Neural cell (in vitro differentiated cells): ENCODE measurements around the gene FMNL1. TPM values are rescaled to one million over a fixed set of nuclear protein-coding genes. Genes with fewer than 3 reads are reported as not detected.

Experiments used
- H2AFZ ChIP-seq: fragments of 200-600, 300-800 bp; sonication (generic), shearing (Covaris generic); 2 replicates; pipeline ENCODE4 v1.6.0; 2014; ENCODE audit warnings: low read depth, mild to moderate bottlenecking, antibody characterized with exemption, low read length, moderate library complexity
- H3F3A ChIP-seq: fragments of 200-600 bp; shearing (Covaris generic); 2 replicates; pipeline ENCODE4 v1.6.1; 2016; ENCODE audit warnings: mild to moderate bottlenecking, moderate library complexity, mixed read lengths, antibody characterized with exemption, low read length; ENCODE audit not compliant: insufficient read depth, poor library complexity, severe bottlenecking
- H3K27ac ChIP-seq: fragments of 200-600, 300-800 bp; sonication (generic), shearing (Covaris generic); 2 replicates; pipeline ENCODE4 v1.5.1; 2014; ENCODE audit warnings: mild to moderate bottlenecking, low read length, moderate library complexity
- H3K27me3 ChIP-seq: fragments of 300-800, 200-600 bp; sonication (generic), shearing (Covaris generic); 2 replicates; pipeline ENCODE4 v1.6.0; 2014; ENCODE audit warnings: mild to moderate bottlenecking, low read depth, low read length, moderate library complexity; ENCODE audit not compliant: insufficient read depth
- H3K36me3 ChIP-seq: fragments of 300-800, 200-600 bp; sonication (generic), shearing (Covaris generic); 2 replicates; pipeline ENCODE4 v1.5.1; 2014; ENCODE audit warnings: mild to moderate bottlenecking, antibody characterized with exemption, low read length, moderate library complexity; ENCODE audit not compliant: insufficient read depth
- H3K4me2 ChIP-seq: fragments of 300-800, 200-600 bp; sonication (generic), shearing (Covaris generic); 2 replicates; pipeline ENCODE4 v1.6.0; 2014; ENCODE audit warnings: mild to moderate bottlenecking, low read length
- H3K4me3 ChIP-seq: fragments of 300-800, 200-600 bp; sonication (generic), shearing (Covaris generic); 2 replicates; pipeline ENCODE4 v1.5.1; 2014; ENCODE audit warnings: mild to moderate bottlenecking, low read length, moderate library complexity
- H3K79me2 ChIP-seq: fragments of 200-600 bp; shearing (Covaris generic); replicated peaks from 2 replicates; pipeline ENCODE4 v1.6.0; 2014; ENCODE audit warnings: mild to moderate bottlenecking, low read length, moderate library complexity; ENCODE audit not compliant: insufficient read depth
- H3K9ac ChIP-seq: fragments of 300-800, 200-600 bp; sonication (generic), shearing (Covaris generic); 2 replicates; pipeline ENCODE4 v1.6.1; 2016; ENCODE audit warnings: mild to moderate bottlenecking, low read length, mixed read lengths
- H3K9me2 ChIP-seq: fragments of 200-600 bp; shearing (Covaris generic); 2 replicates; pipeline ENCODE4 v1.6.1; 2016; ENCODE audit warnings: mild to moderate bottlenecking, low read length, mixed read lengths; ENCODE audit not compliant: insufficient read depth
- H3K9me3 ChIP-seq: fragments of 200-600, 300-800 bp; sonication (generic), shearing (Covaris generic); 2 replicates; pipeline ENCODE4 v1.6.1; 2016; ENCODE audit warnings: mild to moderate bottlenecking, mixed run types, low read length, moderate library complexity, mixed read lengths
- H4K20me1 ChIP-seq: fragments of 200-600 bp; shearing (Covaris generic); 2 replicates; pipeline ENCODE4 v1.6.1; 2016; ENCODE audit warnings: mild to moderate bottlenecking, mixed run types; ENCODE audit not compliant: insufficient read depth
- EP300 ChIP-seq: fragments of 450-650 bp; conservative IDR thresholded peaks from 2 replicates; pipeline ENCODE4 v1.6.1; 2014; ENCODE audit warnings: antibody characterized with exemption, mild to moderate bottlenecking, moderate library complexity; ENCODE audit not compliant: poor library complexity, severe bottlenecking
- EZH2 ChIP-seq: fragments of 200-600, 300-800 bp; shearing (Covaris generic), sonication (generic); IDR thresholded peaks from 2 replicates; pipeline ENCODE4 v1.6.1; 2014; ENCODE audit warnings: antibody characterized with exemption, low read length, borderline replicate concordance, mild to moderate bottlenecking; ENCODE audit not compliant: insufficient read depth, poor library complexity, severe bottlenecking
- MXI1 ChIP-seq: fragments of 450-650 bp; conservative IDR thresholded peaks from 2 replicates; pipeline ENCODE4 v1.6.1; 2014; ENCODE audit warnings: antibody characterized with exemption, mild to moderate bottlenecking; ENCODE audit not compliant: poor library complexity, severe bottlenecking
- POLR2AphosphoS5 ChIP-seq: IDR thresholded peaks from 2 replicates; pipeline ENCODE4 v1.6.1; 2012
- RAD21 ChIP-seq: fragments of 450-650 bp; conservative IDR thresholded peaks from 2 replicates; pipeline ENCODE4 v1.6.1; 2014; ENCODE audit warnings: antibody characterized with exemption, mild to moderate bottlenecking, moderate library complexity
- SMC3 ChIP-seq: fragments of 450-650 bp; conservative IDR thresholded peaks from 2 replicates; pipeline ENCODE4 v1.6.1; 2014; ENCODE audit warnings: antibody characterized with exemption, mild to moderate bottlenecking, moderate library complexity; ENCODE audit not compliant: poor library complexity
- TAF1 ChIP-seq: IDR thresholded peaks from 2 replicates; pipeline ENCODE4 v1.6.1; 2012; ENCODE audit warnings: low read depth
- polyA plus RNA-seq: library from polyadenylated mRNA; depleted of rRNA; stranded (reverse); fragments of >200 nt; gene quantifications from 2 replicates; pipeline ENCODE4 v1.2.3, GENCODE V29; 2014
- TF ChIP-seq, protein P1 (sequence below): IDR thresholded peaks from 2 replicates; pipeline ENCODE4 v1.6.1; 2012; ENCODE audit warnings: borderline replicate concordance
- TF ChIP-seq, protein P2 (sequence below): fragments of 450-650 bp; IDR thresholded peaks from 2 replicates; pipeline ENCODE4 v1.5.1; 2014; ENCODE audit warnings: antibody characterized with exemption, mild to moderate bottlenecking, moderate library complexity; ENCODE audit not compliant: poor library complexity, severe bottlenecking

The FMNL1 gene
- polyA plus RNA-seq, 1 donor from 2014 or later, result 5.6 TPM

DNA sequence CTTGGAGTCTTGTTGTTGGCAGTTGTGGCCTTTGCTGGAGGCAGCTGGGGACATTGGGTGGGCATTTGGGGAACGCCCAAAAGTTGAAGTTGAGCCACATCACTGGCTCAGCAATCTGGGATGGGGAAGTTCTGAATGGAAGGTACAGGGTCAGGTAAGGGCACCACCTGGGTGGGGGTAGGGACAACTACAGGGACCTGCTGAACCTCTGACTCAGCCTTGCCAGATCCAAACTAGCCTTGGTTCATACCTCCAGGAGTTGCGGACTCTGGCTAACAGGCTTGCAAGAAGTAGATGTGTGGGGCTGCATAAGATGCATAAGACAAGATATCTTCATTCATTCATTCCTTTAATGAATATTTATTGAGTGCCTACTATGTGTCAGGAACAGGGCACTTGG lies 16.0 kb downstream of the FMNL1 start:
- H2AFZ ChIP-seq, result no peak overlapping the region
- H3K27ac ChIP-seq, result no peak overlapping the region
- H3K4me2 ChIP-seq, result no peak overlapping the region
- no peaks in the 10 kb centered on the region for H4K20me1 ChIP-seq
- no peak overlapping the region for H3K9ac ChIP-seq
- no peaks in the 10 kb centered on the region for H3K79me2 ChIP-seq
- no peaks in the 10 kb centered on the region for H3K9me2 ChIP-seq
- no peak for TF ChIP-seq MXI1
- TF ChIP-seq EZH2, result no peak
- TF ChIP-seq POLR2AphosphoS5, result no peak
- no peak for TF ChIP-seq SMC3
- TF ChIP-seq RAD21, result no peak
- no peak for TF ChIP-seq EP300
- no peak for TF ChIP-seq TAF1
- TF ChIP-seq, protein P1, sequence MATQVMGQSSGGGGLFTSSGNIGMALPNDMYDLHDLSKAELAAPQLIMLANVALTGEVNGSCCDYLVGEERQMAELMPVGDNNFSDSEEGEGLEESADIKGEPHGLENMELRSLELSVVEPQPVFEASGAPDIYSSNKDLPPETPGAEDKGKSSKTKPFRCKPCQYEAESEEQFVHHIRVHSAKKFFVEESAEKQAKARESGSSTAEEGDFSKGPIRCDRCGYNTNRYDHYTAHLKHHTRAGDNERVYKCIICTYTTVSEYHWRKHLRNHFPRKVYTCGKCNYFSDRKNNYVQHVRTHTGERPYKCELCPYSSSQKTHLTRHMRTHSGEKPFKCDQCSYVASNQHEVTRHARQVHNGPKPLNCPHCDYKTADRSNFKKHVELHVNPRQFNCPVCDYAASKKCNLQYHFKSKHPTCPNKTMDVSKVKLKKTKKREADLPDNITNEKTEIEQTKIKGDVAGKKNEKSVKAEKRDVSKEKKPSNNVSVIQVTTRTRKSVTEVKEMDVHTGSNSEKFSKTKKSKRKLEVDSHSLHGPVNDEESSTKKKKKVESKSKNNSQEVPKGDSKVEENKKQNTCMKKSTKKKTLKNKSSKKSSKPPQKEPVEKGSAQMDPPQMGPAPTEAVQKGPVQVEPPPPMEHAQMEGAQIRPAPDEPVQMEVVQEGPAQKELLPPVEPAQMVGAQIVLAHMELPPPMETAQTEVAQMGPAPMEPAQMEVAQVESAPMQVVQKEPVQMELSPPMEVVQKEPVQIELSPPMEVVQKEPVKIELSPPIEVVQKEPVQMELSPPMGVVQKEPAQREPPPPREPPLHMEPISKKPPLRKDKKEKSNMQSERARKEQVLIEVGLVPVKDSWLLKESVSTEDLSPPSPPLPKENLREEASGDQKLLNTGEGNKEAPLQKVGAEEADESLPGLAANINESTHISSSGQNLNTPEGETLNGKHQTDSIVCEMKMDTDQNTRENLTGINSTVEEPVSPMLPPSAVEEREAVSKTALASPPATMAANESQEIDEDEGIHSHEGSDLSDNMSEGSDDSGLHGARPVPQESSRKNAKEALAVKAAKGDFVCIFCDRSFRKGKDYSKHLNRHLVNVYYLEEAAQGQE, result no peak
- TF ChIP-seq, protein P2, sequence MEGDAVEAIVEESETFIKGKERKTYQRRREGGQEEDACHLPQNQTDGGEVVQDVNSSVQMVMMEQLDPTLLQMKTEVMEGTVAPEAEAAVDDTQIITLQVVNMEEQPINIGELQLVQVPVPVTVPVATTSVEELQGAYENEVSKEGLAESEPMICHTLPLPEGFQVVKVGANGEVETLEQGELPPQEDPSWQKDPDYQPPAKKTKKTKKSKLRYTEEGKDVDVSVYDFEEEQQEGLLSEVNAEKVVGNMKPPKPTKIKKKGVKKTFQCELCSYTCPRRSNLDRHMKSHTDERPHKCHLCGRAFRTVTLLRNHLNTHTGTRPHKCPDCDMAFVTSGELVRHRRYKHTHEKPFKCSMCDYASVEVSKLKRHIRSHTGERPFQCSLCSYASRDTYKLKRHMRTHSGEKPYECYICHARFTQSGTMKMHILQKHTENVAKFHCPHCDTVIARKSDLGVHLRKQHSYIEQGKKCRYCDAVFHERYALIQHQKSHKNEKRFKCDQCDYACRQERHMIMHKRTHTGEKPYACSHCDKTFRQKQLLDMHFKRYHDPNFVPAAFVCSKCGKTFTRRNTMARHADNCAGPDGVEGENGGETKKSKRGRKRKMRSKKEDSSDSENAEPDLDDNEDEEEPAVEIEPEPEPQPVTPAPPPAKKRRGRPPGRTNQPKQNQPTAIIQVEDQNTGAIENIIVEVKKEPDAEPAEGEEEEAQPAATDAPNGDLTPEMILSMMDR, result no peak
- no peaks in the 10 kb centered on the region for H3K36me3 ChIP-seq
- no peaks in the 10 kb centered on the region for H3K27me3 ChIP-seq
- H3F3A ChIP-seq, result no peaks in the 10 kb centered on the region
- no peak overlapping the region for H3K4me3 ChIP-seq
- no peaks in the 10 kb centered on the region for H3K9me3 ChIP-seq

DNA sequence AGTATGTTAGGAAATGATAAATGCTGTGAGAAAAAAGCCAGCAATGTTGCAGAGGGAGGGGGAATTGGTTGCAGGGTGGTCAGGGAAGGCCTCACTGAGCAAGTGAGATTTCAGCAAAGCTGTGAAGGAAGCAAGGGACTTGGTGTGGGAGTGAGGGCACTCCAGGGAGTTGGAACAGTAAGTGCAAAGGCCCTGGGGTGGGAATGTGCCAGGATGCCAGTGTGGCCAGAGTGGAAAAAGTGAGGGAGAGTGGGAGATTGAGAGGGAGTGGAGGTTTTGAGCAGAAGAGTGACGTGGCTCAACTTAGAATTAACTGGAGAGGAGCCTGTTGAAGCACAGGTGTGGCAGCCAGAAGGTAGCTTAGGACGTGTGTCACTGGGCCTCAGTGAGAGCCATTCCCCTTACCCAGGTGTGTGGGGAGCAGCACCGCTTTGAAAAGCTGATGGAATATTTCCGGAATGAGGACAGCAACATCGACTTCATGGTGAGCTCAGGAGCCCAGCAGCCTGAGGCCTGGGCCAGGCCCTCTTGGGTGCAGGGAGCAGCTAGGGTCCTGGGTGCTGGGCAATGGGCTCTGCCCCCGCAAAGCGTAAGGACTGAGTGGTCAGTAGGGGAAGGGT lies 16.6 kb downstream of the FMNL1 start:
- Histone ChIP-seq H3K9me3 (no peaks in the 10 kb centered on the region), H3K27me3 (no peaks in the 10 kb centered on the region), H3K79me2 (no peaks in the 10 kb centered on the region), H3K9me2 (no peaks in the 10 kb centered on the region), H3K9ac (no peak overlapping the region), H2AFZ (no peak overlapping the region), H3K36me3 (no peaks in the 10 kb centered on the region), H3K27ac (no peak overlapping the region), H4K20me1 (no peaks in the 10 kb centered on the region), H3K4me2 (no peak overlapping the region), H3F3A (no peaks in the 10 kb centered on the region), H3K4me3 (no peak overlapping the region)
- TF ChIP-seq RAD21 (no peak), SMC3 (no peak), EZH2 (no peak), POLR2AphosphoS5 (no peak), EP300 (no peak), MXI1 (no peak), TAF1 (no peak)
- TF ChIP-seq, protein P2, result no peak
- TF ChIP-seq, protein P1, result no peak
